ENCODE data around the gene OR10G2.

The OR10G2 gene

GRCh38 chr14:21589317-21589716 is 45.4 kb downstream of the OR10G2 start:
- no peak overlapping the region for H3K4me3 ChIP-seq (ENCODE audit: low read depth in 1 of 2, low read length in 2 of 2)
- H3K4me2 ChIP-seq (ENCODE audit: insufficient read depth, low read length): no peak overlapping the region
- H3K9me3 ChIP-seq (ENCODE audit: insufficient read depth, low read length, severe bottlenecking): peaks cover 12% of the 10 kb centered on the region
- no peaks in the 10 kb centered on the region for H3K79me2 ChIP-seq (ENCODE audit: insufficient read depth, low read length)
- H3K4me1 ChIP-seq (ENCODE audit: insufficient read depth, low read length): no peaks in the 10 kb centered on the region
- TF ChIP-seq CTCF (IDR thresholded peaks at IDR 0.05; ENCODE audit: borderline replicate concordance, extremely low read depth, low read length, poor library complexity, severe bottlenecking) (no peak), EZH2 (IDR thresholded peaks at IDR 0.05; ENCODE audit: borderline replicate concordance, low read depth, low read length, severe bottlenecking) (no peak)
- no peak for ATAC-seq (ENCODE audit: insufficient read depth, low read depth)
- no peaks in the 10 kb centered on the region for H4K20me1 ChIP-seq (ENCODE audit: insufficient read depth, low read length)
- DNase-seq: no peak
- no peak overlapping the region for H3K9ac ChIP-seq (ENCODE audit: low read depth, low read length)
- peaks cover 3% of the 10 kb centered on the region for H3K27me3 ChIP-seq (ENCODE audit: insufficient read depth, low read length, poor library complexity)
- no peaks in the 10 kb centered on the region for H3K36me3 ChIP-seq (ENCODE audit: insufficient read depth, low read length)
- H3K27ac ChIP-seq (ENCODE audit: low read length): no peak overlapping the region
- no peak overlapping the region for H2AFZ ChIP-seq (ENCODE audit: low read depth, low read length)
